Astrocyte of the hippocampus (primary cell): ENCODE data around the gene HNRNPLL.

Experiments used
- DNase-seq: peaks from one replicate; pipeline ENCODE4 v3.0.0; 2011; ENCODE audit warnings: low read depth, low spot score

Gene HNRNPLL

DNA sequence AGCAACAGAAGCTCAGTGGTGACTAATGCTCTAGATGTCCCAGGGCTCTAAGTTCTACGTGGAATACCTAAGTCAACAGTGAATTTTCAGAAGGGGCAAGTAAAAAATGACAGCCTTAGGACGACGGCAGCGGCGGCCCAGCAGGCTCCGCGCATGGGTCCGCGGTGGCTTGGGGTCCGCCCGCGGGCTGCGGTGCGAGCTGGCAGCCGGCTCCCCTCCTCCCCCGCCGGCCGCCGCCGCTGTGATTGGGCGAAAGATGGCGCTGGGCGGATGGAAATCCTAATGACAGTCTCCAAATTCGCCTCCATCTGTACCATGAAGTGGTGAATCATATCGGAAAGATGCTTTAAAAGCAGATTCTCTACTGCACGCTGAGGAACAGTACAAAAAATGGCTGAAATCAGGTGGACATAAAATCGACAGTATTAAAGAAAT, 74.7 kb downstream of the HNRNPLL start:
- DNase-seq = peak; percentile 77

DNA sequence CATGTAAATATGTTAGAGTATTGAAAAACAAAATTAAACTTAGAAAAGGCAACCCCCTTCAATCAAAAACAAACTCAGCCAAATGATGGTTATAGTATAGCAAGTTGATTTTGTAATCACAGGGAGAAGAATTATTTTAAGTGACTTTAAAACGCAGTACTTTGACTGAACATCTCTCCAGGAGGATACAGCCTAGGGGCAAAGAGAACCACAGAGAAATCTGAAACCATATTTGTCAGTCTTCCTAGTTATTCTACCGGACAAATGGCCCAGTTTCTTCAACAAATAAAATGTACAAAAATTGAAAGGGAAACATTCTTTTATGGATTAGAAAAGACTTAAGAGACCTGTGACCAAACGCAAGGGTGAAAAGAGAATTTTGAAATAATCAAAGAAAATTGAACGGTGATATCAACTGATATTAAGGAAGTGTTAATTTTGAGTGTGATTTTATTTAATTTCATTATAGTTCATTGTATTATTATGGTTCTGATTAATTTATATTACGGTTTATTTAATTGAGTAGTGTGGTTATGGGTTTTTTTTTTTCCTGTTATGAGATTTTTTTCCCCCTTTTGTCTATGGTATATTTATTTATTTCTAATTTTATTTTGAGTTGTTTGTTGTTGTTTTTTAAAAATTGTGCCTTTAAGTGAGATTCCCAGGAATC, 75.3 kb downstream of the HNRNPLL start:
- no peak for DNase-seq

DNA sequence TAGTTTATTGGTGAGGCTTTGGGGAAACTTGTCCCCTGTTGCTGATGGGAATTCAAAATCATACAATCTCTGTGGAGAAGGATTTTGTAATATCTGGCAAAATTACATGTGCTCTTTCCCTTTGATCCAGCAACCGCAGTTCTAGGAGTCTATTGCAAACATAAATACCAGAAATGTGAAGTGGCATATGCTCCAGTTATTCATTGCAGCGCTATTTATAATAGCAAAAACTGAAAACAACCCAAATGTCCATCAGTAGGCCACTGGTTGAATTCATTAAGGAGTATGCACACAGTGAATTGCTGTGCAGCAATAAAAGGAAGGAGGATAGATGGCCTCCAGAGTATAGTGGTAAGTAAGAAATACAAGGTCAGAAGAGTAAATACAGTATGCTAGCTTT, 76.5 kb downstream of the HNRNPLL start:
- no peak for DNase-seq

DNA sequence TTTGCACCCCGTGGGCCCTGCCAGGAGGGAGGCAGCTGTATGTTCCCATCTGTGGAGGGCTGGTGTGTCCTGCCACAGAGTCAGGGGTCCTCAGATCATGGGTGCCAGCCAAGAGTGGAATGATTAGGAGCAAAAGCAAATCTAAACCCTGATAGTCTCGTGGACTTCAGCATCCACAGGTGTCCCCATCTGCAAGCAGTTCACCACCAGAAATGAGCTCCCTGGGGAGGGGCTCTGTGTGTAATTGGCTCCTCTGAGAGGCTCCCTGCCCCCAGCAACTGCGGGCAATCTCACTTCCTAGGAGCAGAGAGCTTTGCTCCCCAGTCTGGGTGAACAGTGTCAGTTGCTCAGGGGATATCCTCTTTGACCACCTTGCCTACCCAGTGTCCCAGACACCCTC, 78.1 kb downstream of the HNRNPLL start:
- DNase-seq = no peak

DNA sequence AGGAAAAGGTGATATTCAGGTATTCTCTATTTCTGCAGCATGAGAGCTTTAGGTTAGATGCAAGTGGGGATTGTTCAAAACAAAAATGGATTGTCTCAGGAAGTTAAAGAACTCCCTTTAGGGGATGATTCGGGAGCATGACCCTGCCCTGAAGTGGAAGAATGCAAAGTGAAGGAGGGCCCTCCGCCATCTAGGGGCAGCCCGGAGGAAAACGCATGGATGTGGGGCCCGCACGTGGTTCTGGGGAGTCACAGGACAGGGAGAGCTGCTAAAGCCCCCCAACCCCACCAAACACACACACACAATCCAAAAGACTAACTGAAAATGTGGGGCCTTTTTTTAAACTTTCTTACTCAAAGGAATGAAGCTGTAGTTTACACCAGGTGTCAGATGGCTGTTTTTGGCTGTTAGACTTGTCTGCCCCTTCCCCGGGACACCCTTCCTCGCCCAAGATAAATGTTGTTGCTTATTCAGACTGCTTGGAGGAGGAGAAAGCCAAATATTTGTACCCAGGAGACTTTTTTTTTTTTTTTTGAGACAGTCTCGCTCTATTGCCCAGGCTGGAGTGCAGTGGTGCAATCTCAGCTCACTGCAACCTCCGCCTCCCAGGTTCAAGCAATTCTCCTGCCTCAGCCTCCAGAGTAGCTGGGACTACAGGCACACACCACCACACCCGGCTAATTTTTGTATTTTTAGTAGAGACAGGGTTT, 78.8 kb downstream of the HNRNPLL start:
- DNase-seq = no peak

DNA sequence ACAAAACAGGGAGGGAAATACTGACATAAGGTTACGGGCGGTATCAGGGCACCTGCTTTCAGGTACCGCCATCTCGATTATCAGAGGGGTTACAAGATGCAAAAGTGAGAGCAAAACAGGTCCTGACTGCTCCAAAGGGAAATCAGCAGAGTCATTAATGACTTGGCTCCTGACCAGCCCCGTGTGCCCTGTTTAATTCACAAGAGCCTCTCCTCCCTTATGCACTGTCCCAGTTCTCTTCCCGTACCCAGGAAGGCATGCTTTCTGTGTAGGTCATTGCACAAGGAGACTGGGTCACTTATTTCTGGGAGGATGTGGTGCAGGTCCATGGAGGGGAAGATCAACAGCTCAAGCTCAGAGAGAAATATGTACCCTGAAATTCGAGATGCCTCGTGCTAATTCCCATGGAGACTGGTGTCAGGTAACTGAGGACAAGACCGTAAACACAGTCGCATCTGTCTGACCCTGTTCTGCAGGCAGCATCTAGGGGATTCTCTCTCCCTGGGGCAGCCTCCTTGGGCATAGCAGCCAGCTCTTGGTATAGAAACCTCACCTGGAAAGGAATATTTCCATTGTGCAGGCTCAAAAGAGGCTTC, 79.9 kb downstream of the HNRNPLL start:
- DNase-seq = no peak

DNA sequence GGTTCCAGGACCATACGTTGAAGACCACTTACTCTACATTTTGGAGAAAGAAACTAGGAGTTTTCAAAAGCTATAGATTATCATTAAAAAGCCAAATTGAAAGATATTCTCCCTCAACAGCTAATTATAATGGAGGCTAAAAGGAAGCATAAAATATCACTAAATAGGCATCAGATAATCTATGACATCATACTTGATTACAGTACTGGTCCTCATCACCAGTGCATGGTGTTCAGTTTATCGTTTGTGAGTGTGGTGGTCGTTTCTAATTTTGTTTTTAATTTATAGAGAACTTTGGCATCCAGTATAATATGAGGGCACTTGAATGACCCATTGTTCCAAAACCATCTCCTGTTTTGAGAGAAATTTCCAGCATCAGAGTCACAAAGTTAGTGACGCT, 80.9 kb downstream of the HNRNPLL start:
- no peak for DNase-seq

DNA sequence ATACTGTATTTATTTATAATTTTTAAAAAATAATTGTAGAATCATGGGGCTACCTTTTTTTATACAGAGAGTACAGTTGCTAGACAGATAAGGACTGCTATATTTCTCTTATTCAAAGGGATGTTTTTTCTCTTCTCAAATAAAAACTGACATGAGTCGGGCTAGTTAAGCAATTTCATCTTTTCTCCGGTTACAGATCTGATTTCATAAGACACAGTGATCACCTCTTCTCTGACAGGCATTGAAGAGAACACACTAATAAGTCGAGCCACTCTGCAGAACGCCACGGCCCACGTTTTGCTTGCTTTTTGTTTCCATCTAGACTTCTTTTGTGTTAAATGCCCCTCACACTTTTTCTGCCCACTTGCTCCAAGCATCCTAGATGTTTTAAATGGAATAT, 85.4 kb downstream of the HNRNPLL start:
- no peak for DNase-seq

DNA sequence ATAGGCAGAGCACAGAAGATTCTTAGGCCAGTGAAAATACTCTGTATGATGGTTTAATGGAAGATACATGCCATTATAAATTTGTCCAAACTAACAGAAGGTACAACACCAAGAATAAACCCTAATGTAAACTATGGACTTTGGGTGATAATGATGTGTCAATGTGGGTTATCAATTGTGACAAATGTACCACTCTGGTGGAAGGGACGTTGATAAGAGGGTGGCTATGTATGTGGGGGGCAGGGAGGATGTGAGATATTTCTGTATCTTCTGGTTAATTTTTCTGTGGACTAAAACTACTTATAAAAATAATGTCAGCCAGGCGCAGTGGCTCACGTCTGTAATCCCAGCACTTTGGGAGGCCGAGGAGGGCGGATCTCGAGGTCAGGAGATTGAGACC, 86.2 kb downstream of the HNRNPLL start:
- no peak for DNase-seq

DNA sequence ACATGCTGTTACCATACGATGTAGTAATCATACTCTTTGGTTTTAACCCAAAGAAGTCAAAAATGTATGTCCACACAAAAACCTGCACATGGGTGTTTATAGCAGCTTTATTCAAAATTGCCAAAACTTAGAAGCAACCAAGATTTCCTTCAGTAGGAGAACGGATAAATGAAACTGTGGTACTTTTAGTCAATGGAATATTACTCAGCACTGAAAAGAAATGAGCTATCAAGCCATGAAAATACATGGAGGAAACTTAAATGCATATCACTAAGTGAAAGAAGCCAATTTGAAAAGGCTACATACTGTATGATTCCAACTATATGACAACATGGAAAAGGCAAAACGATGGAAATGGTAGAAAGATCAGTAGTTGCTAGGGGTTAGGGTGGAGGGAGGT, 86.6 kb downstream of the HNRNPLL start:
- DNase-seq = no peak

DNA sequence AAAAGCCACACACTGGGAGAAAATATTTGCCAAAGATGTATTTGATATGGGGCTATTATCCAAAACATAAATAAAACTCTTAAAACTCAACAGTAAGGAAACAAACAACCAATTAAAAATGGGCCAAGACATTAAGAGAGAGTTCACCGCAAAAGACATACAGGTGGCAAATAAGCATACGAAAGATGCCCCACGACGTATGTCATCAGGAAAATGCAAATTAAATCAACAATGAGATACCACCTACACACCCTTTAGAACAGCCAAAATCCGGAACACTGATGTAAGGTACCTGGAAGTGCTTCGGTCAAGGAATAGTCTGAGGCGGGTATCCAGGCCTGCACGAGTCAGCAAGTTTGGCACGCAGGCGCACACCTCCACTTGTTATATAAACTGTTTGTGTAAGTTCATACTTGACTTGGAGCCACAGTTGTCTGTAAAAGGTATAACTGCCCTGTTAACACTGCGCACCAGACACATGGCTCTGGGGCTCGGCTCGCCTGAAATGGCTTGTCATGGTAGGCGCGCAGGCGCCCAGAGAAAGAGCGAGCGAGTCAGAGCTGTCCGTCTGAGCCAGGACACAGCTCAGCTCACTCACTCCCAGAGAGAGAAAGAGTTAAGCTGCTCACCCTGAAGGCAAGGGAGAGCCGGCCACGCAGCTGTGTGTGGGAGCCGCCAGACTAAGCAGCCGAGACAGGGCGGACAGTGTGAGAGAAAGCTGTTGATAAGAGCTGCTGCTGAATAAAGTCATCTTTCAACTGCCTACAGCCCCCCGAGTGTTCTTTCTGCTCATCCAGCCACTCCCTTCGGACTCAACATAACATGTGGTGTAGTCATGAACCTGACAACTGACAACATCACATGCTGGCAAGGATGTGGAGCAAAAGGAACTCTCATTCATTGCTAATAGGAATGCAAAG, 87.3 kb downstream of the HNRNPLL start:
- DNase-seq = peak; percentile 45

DNA sequence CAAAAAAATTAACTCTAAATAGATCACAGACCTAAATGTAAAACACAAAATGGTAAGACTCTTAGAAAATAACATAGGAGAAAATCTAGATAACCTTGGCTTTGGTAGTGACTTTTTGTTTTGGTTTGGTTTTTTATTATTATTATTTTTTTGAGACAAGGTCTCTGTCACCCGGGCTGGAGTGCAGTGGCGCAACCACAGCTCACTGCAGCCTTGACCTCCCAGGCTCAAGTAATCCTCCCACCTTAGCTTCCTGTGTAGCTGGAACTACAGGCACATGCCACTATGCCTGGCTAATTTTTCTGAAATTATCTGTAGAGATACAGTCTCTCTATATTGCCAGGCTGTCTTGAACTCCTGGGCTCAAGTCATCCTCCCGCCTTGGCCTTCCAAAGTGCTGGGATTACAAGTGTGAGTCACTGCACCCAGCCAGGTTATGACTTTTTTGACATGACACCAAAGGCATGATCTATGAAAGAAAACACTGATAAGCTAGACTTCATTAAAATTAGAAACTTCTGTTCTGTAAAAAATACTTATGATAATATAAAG, 88.0 kb downstream of the HNRNPLL start:
- no peak for DNase-seq

DNA sequence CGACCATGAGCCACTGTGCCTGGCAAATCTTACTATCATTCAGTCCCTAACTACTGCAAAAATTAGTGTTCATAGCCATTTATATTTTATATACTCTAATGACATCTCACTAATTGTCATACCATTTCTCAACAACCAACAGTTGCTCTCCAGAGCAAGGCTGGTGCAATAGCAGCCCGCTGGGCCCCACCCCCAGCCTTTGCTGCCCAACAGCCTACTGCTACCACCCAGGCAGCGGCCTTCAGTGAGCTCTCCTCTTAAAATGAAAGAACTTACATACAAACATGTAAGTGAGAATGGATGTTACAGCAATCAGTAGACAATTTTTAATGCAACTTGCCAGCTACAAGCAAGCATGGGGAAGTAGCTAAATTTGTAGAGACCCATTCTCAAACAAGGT, 90.5 kb downstream of the HNRNPLL start:
- no peak for DNase-seq
